ENCODE measurements around the gene ANKRD6. TPM values are rescaled to one million over a fixed set of nuclear protein-coding genes. Genes with fewer than 3 reads are reported as not detected.

Gene ANKRD6
- total and polyA plus RNA-seq, 2 donors (not counting 3 experiments of a cell fraction or from before 2014, with no cell fraction given): 3.4 to 9.6 TPM

GRCh38 chr6:89386917-89387491, 45.9 kb upstream of the ANKRD6 start:
- Histone ChIP-seq H3K4me2 (ENCODE audit: insufficient read depth, low read length) (no peak overlapping the region), H3K36me3 (ENCODE audit: control insufficient read depth in 2 of 2, extremely low read depth in 1 of 2, insufficient read depth in 2 of 2, low read length in 2 of 2) (no peaks in the 10 kb centered on the region), H3K79me2 (ENCODE audit: control insufficient read depth, insufficient read depth, low read length) (no peaks in the 10 kb centered on the region), H3K27me3 (ENCODE audit: control insufficient read depth in 2 of 2, insufficient read depth in 2 of 2, low read length in 2 of 2) (peaks cover 0 to 2% of the 10 kb centered on the region in 2 experiments), H3K9ac (replicated peaks; ENCODE audit: extremely low read depth, insufficient read depth, low read length) (no peak overlapping the region), H3K27ac (ENCODE audit: insufficient read depth, low read depth, low read length) (no peak overlapping the region), H3K4me3 (replicated peaks in 1 of 3; ENCODE audit: insufficient read depth in 1 of 3, low read depth in 1 of 3, low read length in 3 of 3) (no peak overlapping the region), H3K4me1 (ENCODE audit: control insufficient read depth, extremely low read depth, insufficient read depth, low read length) (no peaks in the 10 kb centered on the region), H4K20me1 (replicated peaks; ENCODE audit: control insufficient read depth, extremely low read depth, insufficient read depth, low read length) (no peaks in the 10 kb centered on the region), H2AFZ (ENCODE audit: low read depth, low read length) (no peak overlapping the region), H3K9me1 (replicated peaks; ENCODE audit: control insufficient read depth, extremely low read depth, insufficient read depth, low read length) (no peaks in the 10 kb centered on the region), H3K9me3 (replicated peaks; ENCODE audit: control insufficient read depth, insufficient read depth, low read length) (no peaks in the 10 kb centered on the region)
- POLR2A ChIA-PET: no interaction called here
- no peak for FAIRE-seq
- CTCF ChIA-PET: interaction anchor here (1.1 to 1.6 kb wide), 2 partner anchors 15 to 224 kb away, joined by 3 to 5 read pairs; no protein-coding TSS in a partner anchor
- no TSS peak for BruUV-seq (replicated peaks)
- intact Hi-C loops (cut with micrococcal nuclease): no loop called here
- TF ChIP-seq JUN (IDR thresholded peaks at IDR 0.05; ENCODE audit: borderline replicate concordance, insufficient read depth, insufficient read length, low read depth) (no peak), CTCF (IDR thresholded peaks at IDR 0.05; ENCODE audit: extremely low read depth in 1 of 2, insufficient read depth in 1 of 2, low read depth in 1 of 2, low read length in 2 of 2) (no peak), POLR2A (IDR thresholded peaks at IDR 0.05; ENCODE audit: low read depth, low read length) (no peak), FOS (IDR thresholded peaks at IDR 0.05; ENCODE audit: borderline replicate concordance, insufficient read depth, low read length) (no peak), MYC (IDR thresholded peaks at IDR 0.05; ENCODE audit: low read depth, low read length) (no peak), GATA2 (IDR thresholded peaks at IDR 0.05; ENCODE audit: insufficient read depth, insufficient read length, low read depth, low read length) (no peak), MAX (IDR thresholded peaks at IDR 0.05; ENCODE audit: insufficient read depth, insufficient read length) (no peak)
- no peak for DNase-seq (ENCODE audit: low read depth, low spot score)
- dilution Hi-C loops (cut with MboI; ENCODE audit: extremely low pct_ligation_motif_present, low sequenced_read_pairs): no loop called here
